Omental fat pad (tissue), 4 donors: ENCODE results near the gene TEX51. TPM values are rescaled to one million over a fixed set of nuclear protein-coding genes. Genes with fewer than 3 reads are reported as not detected.

Experiments
- ATAC-seq: fragments of 150-250 bp; one replicate; pipeline ENCODE4 v1.9.1; 2016; ENCODE audit warnings: mild to moderate bottlenecking, moderate library complexity; ENCODE audit not compliant: low FRiP score
- DNase-seq: peaks from one replicate; pipeline ENCODE4 v3.0.0-alpha.2; 2019; ENCODE audit warnings: low spot score
- CTCF ChIP-seq, 3 donors: fragments of 450-650 bp; IDR thresholded peaks; one replicate each; pipeline ENCODE4 v1.5.1; 2016 to 2017; ENCODE audit warnings: antibody characterized with exemption in 3 of 3, mild to moderate bottlenecking in 3 of 3, moderate library complexity in 2 of 3
- total RNA-seq, 4 donors: library from RNA; depleted of rRNA; stranded (reverse); fragments of >200 nt; gene quantifications; one replicate each; pipeline ENCODE4 v1.1.0, GENCODE V29; 2016

TEX51 gene
- total RNA-seq, result not detected

- TF ChIP-seq CTCF (IDR thresholded peaks at IDR 0.05), result no peak
- no peak for DNase-seq
- ATAC-seq, result no peak
These were observed at the start of gene TEX51 for GRCh38 chr2:126898636-126899035. TEX51 (plus strand) TSS chr2:126898890; CDS start chr2:126898919, 29 bp downstream.

GRCh38 chr2:126849054-126849453 is 49.6 kb upstream of the TEX51 start:
- DNase-seq (no peak), ATAC-seq (no peak)
- no peak for TF ChIP-seq CTCF (IDR thresholded peaks at IDR 0.05)

- DNase-seq (no peak), ATAC-seq (no peak)
- TF ChIP-seq CTCF (IDR thresholded peaks at IDR 0.05), result no peak
These were observed 49.2 kb upstream of the TEX51 start for GRCh38 chr2:126849486-126849885.

GRCh38 chr2:126849991-126850535 is 48.6 kb upstream of the TEX51 start:
- no peak for DNase-seq
- no peak for TF ChIP-seq CTCF (IDR thresholded peaks at IDR 0.05)
- no peak for ATAC-seq

- no peak for DNase-seq
- TF ChIP-seq CTCF (IDR thresholded peaks at IDR 0.05), result no peak
- no peak for ATAC-seq
These were observed 47.8 kb upstream of the TEX51 start for GRCh38 chr2:126850940-126851339.

GRCh38 chr2:126851756-126852155 is 46.9 kb upstream of the TEX51 start:
- ATAC-seq (no peak), DNase-seq (no peak)
- TF ChIP-seq CTCF (IDR thresholded peaks at IDR 0.05), result no peak

GRCh38 chr2:126852361-126852760 is 46.3 kb upstream of the TEX51 start:
- TF ChIP-seq CTCF (IDR thresholded peaks at IDR 0.05), result no peak
- no peak for DNase-seq
- no peak for ATAC-seq
